K562 (cell line): Measurements from ENCODE around the gene ARL4D. TPM values are rescaled to one million over a fixed set of nuclear protein-coding genes. Genes with fewer than 3 reads are reported as not detected.

ENCODE experiments used
- CGGBP1 ChIP-seq: fragments of 250-450 bp; sonication (Bioruptor Pico); IDR thresholded peaks from 2 replicates; pipeline ENCODE4 v1.9.0; 2021; ENCODE audit warnings: mild to moderate bottlenecking
- DLX4 ChIP-seq: fragments of 250-450 bp; sonication (Bioruptor Pico); IDR thresholded peaks from 2 replicates; pipeline ENCODE4 v1.6.1; 2021; ENCODE audit warnings: mild to moderate bottlenecking
- EGR1 ChIP-seq: fragments of 450-650 bp; conservative IDR thresholded peaks from 2 replicates; pipeline ENCODE4 v1.6.1; 2017; ENCODE audit warnings: mild to moderate bottlenecking
- HLTF ChIP-seq: fragments of 450-650 bp; IDR thresholded peaks from 2 replicates; pipeline ENCODE4 v1.6.1; 2016
- HMBOX1 ChIP-seq: sonication (generic); IDR thresholded peaks from 2 replicates; pipeline ENCODE4 v1.6.1; 2016
- HMG20A ChIP-seq: fragments of 450-650 bp; formaldehyde crosslinking; conservative IDR thresholded peaks from 2 replicates; pipeline ENCODE4 v1.4.0; 2020; ENCODE audit warnings: mild to moderate bottlenecking, mixed read lengths
- HNRNPL ChIP-seq: fragments of 200-400 bp; formaldehyde crosslinking; IDR thresholded peaks from 2 replicates; pipeline ENCODE4 v1.6.1; 2017; ENCODE audit warnings: low read depth, mild to moderate bottlenecking, low read length
- KLF10 ChIP-seq: fragments of 250-450 bp; sonication (Bioruptor Pico); IDR thresholded peaks from 2 replicates; pipeline ENCODE4 v1.6.1; 2021; ENCODE audit warnings: matching md5 sums
- KLF13 ChIP-seq: fragments of 450-650 bp; IDR thresholded peaks from 2 replicates; pipeline ENCODE4 v1.6.1; 2016; ENCODE audit warnings: missing genetic modification characterization, low read depth, mild to moderate bottlenecking, missing compliant biosample characterization, moderate library complexity, borderline replicate concordance
- RNF2 ChIP-seq: sonication (generic); IDR thresholded peaks from 2 replicates; pipeline ENCODE4 v1.6.1; 2016
- SAP30 ChIP-seq: fragments of 200-600 bp; sonication (generic); IDR thresholded peaks from 2 replicates; pipeline ENCODE4 v1.6.1; 2012; ENCODE audit warnings: borderline replicate concordance, low read depth, mild to moderate bottlenecking, moderate library complexity, low read length, control low read depth, inconsistent platforms; ENCODE audit not compliant: insufficient read depth, poor library complexity, severe bottlenecking
- SMAD1 ChIP-seq: fragments of 150-350 bp; IDR thresholded peaks from 2 replicates; pipeline ENCODE4 v1.6.1; 2014; ENCODE audit warnings: low read length, low read depth; ENCODE audit not compliant: partially characterized antibody
- SP2 ChIP-seq: IDR thresholded peaks from 2 replicates; pipeline ENCODE4 v1.6.1; 2011; ENCODE audit warnings: mild to moderate bottlenecking, low read depth, low read length, moderate library complexity; ENCODE audit not compliant: poor library complexity, severe bottlenecking; ENCODE audit errors: extremely low read depth
- TFE3 ChIP-seq: fragments of 450-650 bp; formaldehyde crosslinking; IDR thresholded peaks from 2 replicates; pipeline ENCODE4 v1.4.0; 2020; ENCODE audit warnings: mild to moderate bottlenecking, mixed read lengths
- ZC3H11A ChIP-seq: IDR thresholded peaks from 2 replicates; pipeline ENCODE4 v1.6.1; 2012; ENCODE audit warnings: low read depth, low read length, improper control_type of control experiment
- ZNF407 ChIP-seq: fragments of 450-650 bp; IDR thresholded peaks from 2 replicates; pipeline ENCODE4 v1.6.1; 2016; ENCODE audit warnings: low read depth
- ZNF507 ChIP-seq: conservative IDR thresholded peaks from 2 replicates; pipeline ENCODE4 v1.6.1; 2017; ENCODE audit warnings: missing genetic modification characterization, missing compliant biosample characterization
- ZNF764 ChIP-seq: fragments of 250-450 bp; sonication (Bioruptor Pico); IDR thresholded peaks from 2 replicates; pipeline ENCODE4 v1.4.0; 2020; ENCODE audit warnings: low read depth, mild to moderate bottlenecking, moderate library complexity
- ZNF766 ChIP-seq: fragments of 200-800 bp; sonication (Bioruptor generic); conservative IDR thresholded peaks from 2 replicates; pipeline ENCODE4 v1.6.1; 2016; ENCODE audit warnings: missing genetic modification characterization, missing compliant biosample characterization
- polyA plus RNA-seq, 8 experiments: library from polyadenylated mRNA; depleted of rRNA in 4 of 8; stranded (reverse) in 5 of 8; unstranded in 3 of 8; fragments of >200 nt; fragmentation: Nextera tagmentation in 2 of 8; fragmentation: Illumina TruSeq in 1 of 8; extraction: Ambion mirVana in 2 of 8; extraction: Trizol in 1 of 8; gene quantifications; 2 replicates each; pipeline versions ENCODE4 v1.2.1 to v1.2.3, GENCODE V29; 2011 to 2014; ENCODE audit warnings: inconsistent platforms in 1 of 8, missing spikeins in 1 of 8
- total RNA-seq, 7 experiments: library from RNA; depleted of rRNA in 6 of 7; stranded (reverse); fragments of >200 nt in 6 of 7; fragmentation: Illumina TruSeq in 2 of 7; extraction: Trizol in 2 of 7; gene quantifications; 2 replicates each; pipeline versions ENCODE4 v1.2.1 to v1.2.3, GENCODE V29; 2011 to 2021; ENCODE audit warnings: low replicate concordance in 1 of 7

Gene ARL4D
- total and polyA plus RNA-seq, 9 of the 15 experiments (the other 6 are each of a cell fraction or from before 2014, with no cell fraction given) = 0.07 to 0.53 (median 0.28) TPM; not detected in 1

GRCh38 chr17:43403846-43404245, 5.1 kb downstream of the ARL4D start (continued):
- no peak for TF ChIP-seq ZNF407
- TF ChIP-seq EGR1 = no peak
- TF ChIP-seq SP2 = no peak
- no peak for TF ChIP-seq DLX4
- TF ChIP-seq HMG20A (CRISPR knock-in tag) = no peak
- no peak for TF ChIP-seq TFE3 (CRISPR knock-in tag)
- no peak for TF ChIP-seq ZNF764 (CRISPR knock-in tag)
- no peak for TF ChIP-seq HLTF
- TF ChIP-seq ZNF507 (tag) = no peak
- no peak for TF ChIP-seq KLF13
- TF ChIP-seq ZC3H11A = no peak
- TF ChIP-seq CGGBP1 (CRISPR knock-in tag) = no peak
- no peak for TF ChIP-seq KLF10 (CRISPR knock-in tag)
- no peak for TF ChIP-seq HMBOX1
- TF ChIP-seq SAP30 = no peak
- TF ChIP-seq RNF2 = no peak
- no peak for TF ChIP-seq HNRNPL
- TF ChIP-seq ZNF766 (CRISPR knock-in tag) = peak; percentile 82
- TF ChIP-seq SMAD1 = peak; percentile 57
